K562 (cell line): ENCODE measurements around the gene NPTXR. TPM values are rescaled to one million over a fixed set of nuclear protein-coding genes. Genes with fewer than 3 reads are reported as not detected.

ENCODE experiments used
- ATAC-seq: fragments of 200-7000 bp; cut with Tn5 transposase; 3 replicates; pipeline ENCODE4 v1.9.1; 2020; ENCODE audit warnings: moderate library complexity
- BruUV-seq: library from RNA; stranded (reverse); fragments of 400-500 nt; replicated peaks from 2 replicates; lab custom pipeline; 2021; lab: Mats Ljungman, UMichigan
- CTCF ChIA-PET: fragments of 300-600 bp; formaldehyde crosslinking; extraction: SDS; loops from one replicate; lab custom pipeline; 2021; ENCODE audit warnings: low intra/inter-chr PET ratio; lab: Yijun Ruan, JAX
- POLR2A ChIA-PET: fragments of 300-600, 350-650 bp; sonication (Branson Sonifier 250); formaldehyde crosslinking; extraction: SDS; loops from one replicate; lab custom pipeline; 2021; ENCODE audit warnings: antibody characterized with exemption, inconsistent platforms; lab: Yijun Ruan, JAX
- DNase-seq, 4 experiments: peaks; one replicate each; pipeline versions ENCODE4 v3.0.0 to v3.0.0-alpha.2; 2011 to 2018; ENCODE audit warnings: low spot score in 3 of 4, mixed read lengths in 3 of 4; ENCODE audit errors: extremely low read depth in 1 of 4
- FAIRE-seq: peaks from 2 replicates; lab custom pipeline; 2011; peaks lifted over from hg19 to GRCh38; lab: Jason Lieb, UNC
- H2AFZ ChIP-seq: 2 replicates; pipeline ENCODE4 v1.6.0; 2011; ENCODE audit warnings: low read depth, low read length, control low read depth, inconsistent platforms
- H3K27ac ChIP-seq: fragments of 200-600 bp; 3 replicates; pipeline ENCODE4 v1.8.0; 2011; ENCODE audit warnings: low read depth, mild to moderate bottlenecking, control low read depth, inconsistent platforms, low read length, moderate library complexity, mixed read lengths; ENCODE audit errors: extremely low read depth
- H3K27me3 ChIP-seq, 2 experiments: fragments of 300-600 bp in 1 of 2; 2 replicates in 1 of 2; 3 replicates in 1 of 2; pipeline versions ENCODE4 v1.6.0 to v1.8.0; 2011; ENCODE audit warnings: inconsistent platforms in 2 of 2, low read length in 2 of 2, mild to moderate bottlenecking in 1 of 2, mixed read lengths in 1 of 2, moderate library complexity in 1 of 2; ENCODE audit not compliant: control insufficient read depth in 2 of 2, insufficient read depth in 2 of 2
- H3K36me3 ChIP-seq: fragments of 300-600 bp; 3 replicates; pipeline ENCODE4 v1.8.0; 2011; ENCODE audit warnings: mild to moderate bottlenecking, low read length, inconsistent platforms; ENCODE audit not compliant: control insufficient read depth, insufficient read depth
- H3K4me1 ChIP-seq, 2 experiments: fragments of 200-600 bp in 1 of 2; replicated peaks in 1 of 2; 2 replicates in 1 of 2; 3 replicates in 1 of 2; pipeline versions ENCODE4 v1.5.1 to v1.8.0; 2011; ENCODE audit warnings: inconsistent platforms in 2 of 2, low read length in 2 of 2, mild to moderate bottlenecking in 1 of 2, mixed read lengths in 1 of 2, moderate library complexity in 1 of 2; ENCODE audit not compliant: control insufficient read depth in 2 of 2, insufficient read depth in 2 of 2
- H3K4me2 ChIP-seq: 2 replicates; pipeline ENCODE4 v1.6.1; 2011; ENCODE audit warnings: low read length, control low read depth, inconsistent platforms, mixed read lengths; ENCODE audit not compliant: insufficient read depth
- H3K4me3 ChIP-seq: fragments of 200-600 bp; sonication (generic), shearing (Covaris generic); 2 replicates; pipeline ENCODE4 v1.5.1; 2016; ENCODE audit warnings: control low read depth, inconsistent platforms
- H3K79me2 ChIP-seq: fragments of 200-600 bp; 3 replicates; pipeline ENCODE4 v1.8.0; 2011; ENCODE audit warnings: low read length, inconsistent platforms; ENCODE audit not compliant: control insufficient read depth, insufficient read depth
- H3K9ac ChIP-seq, 2 experiments: 2 replicates each; pipeline versions ENCODE4 v1.6.0 to v1.6.1; 2011; ENCODE audit warnings: low read depth in 2 of 2, low read length in 2 of 2, control low read depth in 1 of 2, inconsistent platforms in 1 of 2, mild to moderate bottlenecking in 1 of 2, mixed read lengths in 1 of 2; ENCODE audit not compliant: insufficient read depth in 1 of 2
- H3K9me1 ChIP-seq: one replicate; pipeline ENCODE4 v1.6.0; 2011; ENCODE audit warnings: inconsistent platforms, mild to moderate bottlenecking, low read length, moderate library complexity; ENCODE audit not compliant: control insufficient read depth, insufficient read depth
- H3K9me3 ChIP-seq: replicated peaks from 2 replicates; pipeline ENCODE4 v1.5.1; 2011; ENCODE audit warnings: low read depth, low read length, inconsistent platforms; ENCODE audit not compliant: control insufficient read depth, insufficient read depth
- H4K20me1 ChIP-seq: replicated peaks from 2 replicates; pipeline ENCODE4 v1.6.1; 2011; ENCODE audit warnings: low read length, inconsistent platforms, mixed read lengths; ENCODE audit not compliant: control insufficient read depth, insufficient read depth
- ARID4B ChIP-seq: sonication (generic); formaldehyde crosslinking; IDR thresholded peaks from 2 replicates; pipeline ENCODE4 v1.8.0; 2022; ENCODE audit warnings: mild to moderate bottlenecking, missing genetic modification reagents
- ATF4 ChIP-seq: fragments of 450-650 bp; formaldehyde crosslinking; IDR thresholded peaks from 2 replicates; pipeline ENCODE4 v1.4.0; 2022; ENCODE audit warnings: mild to moderate bottlenecking, moderate library complexity
- BRD9 ChIP-seq: fragments of 450-650 bp; IDR thresholded peaks from 2 replicates; pipeline ENCODE4 v1.6.1; 2018; ENCODE audit warnings: low read depth; ENCODE audit not compliant: partially characterized antibody
- CCAR2 ChIP-seq: fragments of 200-400 bp; formaldehyde crosslinking; IDR thresholded peaks from 2 replicates; pipeline ENCODE4 v1.6.1; 2017; ENCODE audit warnings: mild to moderate bottlenecking, low read depth, low read length
- DMBX1 ChIP-seq: fragments of 250-450 bp; sonication (Bioruptor Pico); IDR thresholded peaks from 2 replicates; pipeline ENCODE4 v1.8.0; 2022; ENCODE audit warnings: inconsistent platforms, mild to moderate bottlenecking, moderate library complexity, borderline replicate concordance
- GABPB1 ChIP-seq: sonication (generic); formaldehyde crosslinking; IDR thresholded peaks from 2 replicates; pipeline ENCODE4 v1.8.0; 2022; ENCODE audit warnings: mild to moderate bottlenecking, missing genetic modification reagents
- NELFE ChIP-seq: IDR thresholded peaks from 2 replicates; pipeline ENCODE4 v1.6.1; 2011; ENCODE audit warnings: mild to moderate bottlenecking; ENCODE audit not compliant: insufficient read depth, insufficient read length
- POLR2AphosphoS2 ChIP-seq: IDR thresholded peaks from 2 replicates; pipeline ENCODE4 v1.6.1; 2012; ENCODE audit warnings: low read length, improper control_type of control experiment
- U2AF1 ChIP-seq: fragments of 200-400 bp; formaldehyde crosslinking; optimal IDR thresholded peaks from 2 replicates; pipeline ENCODE3; 2017; ENCODE audit warnings: mild to moderate bottlenecking, low read depth, low read length, moderate library complexity
- ZNF23 ChIP-seq: fragments of 250-450 bp; sonication (Bioruptor Pico); IDR thresholded peaks from 2 replicates; pipeline ENCODE4 v1.4.0; 2020; ENCODE audit warnings: mild to moderate bottlenecking
- WGBS: fragments of 100-300 bp; shearing (Covaris generic); methylation state at CpG from one replicate; pipeline ENCODE4 v1.1.6; 2016; ENCODE audit warnings: low coverage, mixed read lengths; ENCODE audit not compliant: insufficient coverage; ENCODE audit errors: missing lambda C conversion rate; 5-methylcytosine and 5-hydroxymethylcytosine counted together
- in situ Hi-C: fragments of 300-500 bp; cut with MboI; formaldehyde crosslinking; loops from 4 replicates; pipeline ENCODE4 v1.15.0; 2018; ENCODE audit warnings: inconsistent platforms, mixed read lengths
- intact Hi-C: fragments of 100-400 bp; cut with micrococcal nuclease; formaldehyde crosslinking; loops from 2 replicates; pipeline ENCODE4 v1.14.2; 2022
- polyA plus RNA-seq, 8 experiments: library from polyadenylated mRNA; depleted of rRNA in 4 of 8; stranded (reverse) in 5 of 8; unstranded in 3 of 8; fragments of >200 nt; fragmentation: Nextera tagmentation in 2 of 8; fragmentation: Illumina TruSeq in 1 of 8; extraction: Ambion mirVana in 2 of 8; extraction: Trizol in 1 of 8; gene quantifications; 2 replicates each; pipeline versions ENCODE4 v1.2.1 to v1.2.3, GENCODE V29; 2011 to 2014; ENCODE audit warnings: inconsistent platforms in 1 of 8, missing spikeins in 1 of 8
- total RNA-seq, 7 experiments: library from RNA; depleted of rRNA in 6 of 7; stranded (reverse); fragments of >200 nt in 6 of 7; fragmentation: Illumina TruSeq in 2 of 7; extraction: Trizol in 2 of 7; gene quantifications; 2 replicates each; pipeline versions ENCODE4 v1.2.1 to v1.2.3, GENCODE V29; 2011 to 2021; ENCODE audit warnings: low replicate concordance in 1 of 7

NPTXR gene
- total and polyA plus RNA-seq, 9 of the 15 experiments (the other 6 are each of a cell fraction or from before 2014, with no cell fraction given): 0.01 to 3.1 (median 1.1) TPM

GRCh38 chr22:38786631-38787030 lies 57.2 kb downstream of the NPTXR start:
- ChIA-PET POLR2A (no interaction called here), CTCF (no interaction called here)
- Histone ChIP-seq H3K27me3 (no peaks in the 10 kb centered on the region), H4K20me1 (no peaks in the 10 kb centered on the region), H2AFZ (peak overlapping the region; percentile 58; the same call in 1 of the 2 replicates), H3K4me1 (peaks cover 57 to 58% of the 10 kb centered on the region in 2 experiments), H3K9ac (peak overlapping the region; percentile 8 to 56; a peak in 3 of 4 replicates), H3K9me1 (no peaks in the 10 kb centered on the region), H3K4me3 (no peak overlapping the region), H3K27ac (peak overlapping the region; percentile 87), H3K9me3 (no peaks in the 10 kb centered on the region), H3K4me2 (no peak overlapping the region), H3K36me3 (no peaks in the 10 kb centered on the region), H3K79me2 (no peaks in the 10 kb centered on the region; the same call in 2 of the 3 replicates)
- ATAC-seq (no peak; the same call in 2 of the 3 replicates), DNase-seq (no peak), FAIRE-seq (no peak)
- BruUV-seq: no TSS peak
- in situ Hi-C loops: no loop called here
- WGBS: 40% methylated on average over 2 of the region's 3 CpGs
- TF ChIP-seq GABPB1 (CRISPR knock-in tag) (no peak), ATF4 (CRISPR knock-in tag) (no peak), DMBX1 (CRISPR knock-in tag) (no peak), BRD9 (no peak), ARID4B (CRISPR knock-in tag) (no peak), U2AF1 (no peak), NELFE (no peak), POLR2AphosphoS2 (no peak), ZNF23 (no peak), CCAR2 (no peak)
- intact Hi-C loops: no loop called here
